ENCODE data around the gene SZT2. TPM values are rescaled to one million over a fixed set of nuclear protein-coding genes. Genes with fewer than 3 reads are reported as not detected.

SZT2 gene
- 77.3 and 78.7 TPM in 2 replicates for total RNA-seq (2022)
- Bru-seq, nascent RNA, result percentile 67 among the genes with signal in this experiment
- percentile 81 among the genes with signal in this experiment for BruChase-seq, experiment 1, labeled RNA remaining after a 6-hour chase
- percentile 79 among the genes with signal in this experiment for BruChase-seq, experiment 2, labeled RNA remaining after a 2-hour chase
- long read RNA-seq, partial matches to known transcripts, result 3 of 10 reads
- long read RNA-seq, other reads (novel, unspliced or antisense), result 4 of 10 reads

DNA sequence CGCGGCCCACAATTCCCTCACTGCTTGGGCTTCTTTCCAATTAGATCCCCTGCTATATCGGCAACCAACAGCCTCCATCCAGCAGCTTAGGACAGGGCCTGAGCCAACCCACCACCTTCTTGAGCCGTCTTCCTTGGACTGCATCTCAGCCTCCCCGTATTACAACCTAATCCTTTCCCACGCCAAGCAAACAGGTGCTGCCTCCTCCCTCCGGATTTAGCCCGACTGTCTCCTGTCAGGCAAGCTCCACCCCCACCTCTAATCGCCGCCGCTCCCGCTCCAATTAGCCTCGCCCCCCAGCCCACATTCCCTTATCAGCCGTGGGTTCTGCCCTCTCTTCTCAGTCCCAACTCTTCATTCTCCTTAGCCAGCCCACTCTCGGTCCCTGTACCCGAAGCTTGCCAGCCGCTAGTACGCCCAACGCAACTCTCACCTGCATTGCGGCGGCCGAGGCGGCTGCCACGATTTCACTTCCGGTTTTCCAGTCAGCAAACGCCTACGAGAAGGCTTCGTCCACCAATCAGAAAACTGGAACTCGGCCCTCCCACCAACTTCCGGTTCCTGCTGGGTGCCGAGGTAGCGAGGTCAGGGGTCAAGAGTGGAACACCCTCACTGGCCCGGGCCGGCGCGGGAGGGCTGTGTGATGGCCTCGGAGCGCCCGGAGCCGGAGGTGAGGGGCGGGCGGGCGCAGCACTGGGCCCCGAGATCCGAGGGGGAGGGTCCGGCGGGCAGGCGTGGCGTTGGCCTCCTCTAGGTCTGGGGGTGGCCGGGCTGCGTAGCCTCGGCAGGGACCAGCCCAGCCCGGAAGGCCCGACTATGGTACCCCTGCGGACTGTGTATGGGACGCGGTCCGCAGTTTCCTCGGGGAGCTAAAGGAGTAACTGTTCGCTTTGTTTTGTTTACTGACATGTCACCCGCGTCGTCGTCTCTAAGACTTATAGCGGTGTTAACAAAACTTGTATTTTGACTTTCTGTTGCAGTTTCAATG is at the start of gene SZT2, which contains the start of gene MED8:
TSS of gene SZT2 (plus strand) at position 574 of the 988 bp plus-strand sequence. CDS start at position 644, 70 bp downstream.
TSS of gene MED8 (minus strand) at position 475 of the 988 bp plus-strand sequence. CDS start at position 439, 36 bp downstream.
- no TSS peak for BruUV-seq (replicated peaks)
- TF ChIP-seq, protein P1, sequence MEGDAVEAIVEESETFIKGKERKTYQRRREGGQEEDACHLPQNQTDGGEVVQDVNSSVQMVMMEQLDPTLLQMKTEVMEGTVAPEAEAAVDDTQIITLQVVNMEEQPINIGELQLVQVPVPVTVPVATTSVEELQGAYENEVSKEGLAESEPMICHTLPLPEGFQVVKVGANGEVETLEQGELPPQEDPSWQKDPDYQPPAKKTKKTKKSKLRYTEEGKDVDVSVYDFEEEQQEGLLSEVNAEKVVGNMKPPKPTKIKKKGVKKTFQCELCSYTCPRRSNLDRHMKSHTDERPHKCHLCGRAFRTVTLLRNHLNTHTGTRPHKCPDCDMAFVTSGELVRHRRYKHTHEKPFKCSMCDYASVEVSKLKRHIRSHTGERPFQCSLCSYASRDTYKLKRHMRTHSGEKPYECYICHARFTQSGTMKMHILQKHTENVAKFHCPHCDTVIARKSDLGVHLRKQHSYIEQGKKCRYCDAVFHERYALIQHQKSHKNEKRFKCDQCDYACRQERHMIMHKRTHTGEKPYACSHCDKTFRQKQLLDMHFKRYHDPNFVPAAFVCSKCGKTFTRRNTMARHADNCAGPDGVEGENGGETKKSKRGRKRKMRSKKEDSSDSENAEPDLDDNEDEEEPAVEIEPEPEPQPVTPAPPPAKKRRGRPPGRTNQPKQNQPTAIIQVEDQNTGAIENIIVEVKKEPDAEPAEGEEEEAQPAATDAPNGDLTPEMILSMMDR (IDR thresholded peaks at IDR 0.05; ENCODE audit: unreplicated experiment), result no peak

DNA sequence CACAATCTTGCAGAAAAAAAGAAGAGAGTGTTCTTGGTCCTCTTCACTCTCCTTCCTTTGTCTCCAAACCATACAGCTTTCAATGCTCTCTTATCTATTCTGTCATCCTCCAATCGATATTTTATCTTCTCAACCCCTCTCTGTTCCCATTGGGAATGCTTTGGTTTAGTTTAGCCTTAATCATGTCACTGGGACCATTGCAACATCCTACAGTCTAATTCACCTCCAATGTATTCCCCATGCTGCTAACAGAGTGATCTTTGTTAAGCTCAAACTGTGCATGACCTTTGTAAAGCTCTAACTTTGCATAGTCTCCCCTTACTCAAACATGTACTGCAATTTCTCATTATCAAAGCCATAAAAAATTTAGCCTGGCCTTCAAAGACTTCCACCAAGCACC is 49.1 kb upstream of the SZT2 start:
- no TSS peak for BruUV-seq (replicated peaks)
- no peak overlapping the region for H3K4me3 Mint-ChIP-seq (ENCODE audit: low read depth, unreplicated experiment)
- intact Hi-C loops (cut with micrococcal nuclease; ENCODE audit: unreplicated experiment), result no loop called here
- H3K9me3 Mint-ChIP-seq (ENCODE audit: low read depth, unreplicated experiment), result no peaks in the 10 kb centered on the region
- CTCF ChIA-PET, result interaction anchor here (0.6 to 0.9 kb wide), 2 partner anchors 55 to 210 kb away, joined by 3 read pairs; partner anchors contain the start of gene C1orf210
- peaks cover 21% of the 10 kb centered on the region for H3K4me1 Mint-ChIP-seq (ENCODE audit: low read depth, unreplicated experiment)
- DNase-seq, result no peak
- peaks cover 18% of the 10 kb centered on the region for H3K27me3 Mint-ChIP-seq (ENCODE audit: unreplicated experiment)
- no peak overlapping the region for H3K27ac Mint-ChIP-seq (ENCODE audit: unreplicated experiment)
- no peaks in the 10 kb centered on the region for H3K36me3 Mint-ChIP-seq (ENCODE audit: insufficient read depth, unreplicated experiment)
- TF ChIP-seq, protein P1 (IDR thresholded peaks at IDR 0.05; ENCODE audit: unreplicated experiment), result no peak

More for the DNA sequence above, at the start of gene SZT2, which contains the start of gene MED8:
- H3K36me3 Mint-ChIP-seq (ENCODE audit: insufficient read depth, unreplicated experiment), result peaks cover 19% of the 10 kb centered on the region
- peak within 1 kb of the TSS; percentile 97 for H3K4me3 Mint-ChIP-seq (ENCODE audit: low read depth, unreplicated experiment)
- H3K4me1 Mint-ChIP-seq (ENCODE audit: low read depth, unreplicated experiment), result peaks cover 25% of the 10 kb centered on the region
- no peaks in the 10 kb centered on the region for H3K27me3 Mint-ChIP-seq (ENCODE audit: unreplicated experiment)
- peak within 1 kb of the TSS; percentile 94 for H3K27ac Mint-ChIP-seq (ENCODE audit: unreplicated experiment)
- peak; percentile 95 for DNase-seq
- no peaks in the 10 kb centered on the region for H3K9me3 Mint-ChIP-seq (ENCODE audit: low read depth, unreplicated experiment)
- intact Hi-C loops (cut with micrococcal nuclease; ENCODE audit: unreplicated experiment), result no loop called here
- CTCF ChIA-PET, result interaction anchor here (0.9 to 1.4 kb wide), 2 partner anchors 18 to 157 kb away, joined by 3 read pairs; no protein-coding TSS in a partner anchor

DNA sequence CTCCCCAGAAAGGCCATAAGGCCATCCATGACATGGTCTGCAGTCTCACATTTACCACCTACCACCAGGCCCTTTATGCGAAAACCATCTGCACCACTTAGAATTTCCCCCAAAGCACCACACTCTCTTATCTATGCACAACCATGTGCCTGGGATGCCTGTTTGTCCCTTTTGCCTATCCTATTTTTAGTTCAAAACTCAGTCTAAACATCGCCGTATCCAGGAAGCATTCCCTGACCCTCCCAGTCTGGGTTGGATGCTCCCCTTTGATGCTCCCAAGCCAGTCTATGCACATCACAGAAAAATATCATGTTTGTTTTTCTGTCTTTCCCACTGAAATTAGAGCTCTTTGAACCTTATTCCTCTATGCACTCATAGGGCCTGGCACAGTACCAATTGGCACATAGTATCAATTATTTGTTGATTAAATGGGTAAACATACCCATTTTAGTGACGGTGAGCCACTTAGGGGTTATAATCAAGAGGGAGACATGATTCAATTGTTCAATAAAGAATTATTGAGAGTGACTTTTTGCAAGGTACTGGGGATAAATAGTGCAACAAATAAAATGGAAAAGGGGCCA is 45.3 kb upstream of the SZT2 start:
- H3K4me1 Mint-ChIP-seq (ENCODE audit: low read depth, unreplicated experiment), result peaks cover 50% of the 10 kb centered on the region
- intact Hi-C loops (cut with micrococcal nuclease; ENCODE audit: unreplicated experiment), result no loop called here
- no peak for DNase-seq
- peaks cover 11% of the 10 kb centered on the region for H3K36me3 Mint-ChIP-seq (ENCODE audit: insufficient read depth, unreplicated experiment)
- TF ChIP-seq, protein P1 (IDR thresholded peaks at IDR 0.05; ENCODE audit: unreplicated experiment), result no peak
- no peak overlapping the region for H3K4me3 Mint-ChIP-seq (ENCODE audit: low read depth, unreplicated experiment)
- BruUV-seq (replicated peaks), result no TSS peak
- no peaks in the 10 kb centered on the region for H3K9me3 Mint-ChIP-seq (ENCODE audit: low read depth, unreplicated experiment)
- H3K27ac Mint-ChIP-seq (ENCODE audit: unreplicated experiment), result peak overlapping the region; percentile 0
- H3K27me3 Mint-ChIP-seq (ENCODE audit: unreplicated experiment), result peaks cover 18% of the 10 kb centered on the region
- CTCF ChIA-PET, result no interaction called here

DNA sequence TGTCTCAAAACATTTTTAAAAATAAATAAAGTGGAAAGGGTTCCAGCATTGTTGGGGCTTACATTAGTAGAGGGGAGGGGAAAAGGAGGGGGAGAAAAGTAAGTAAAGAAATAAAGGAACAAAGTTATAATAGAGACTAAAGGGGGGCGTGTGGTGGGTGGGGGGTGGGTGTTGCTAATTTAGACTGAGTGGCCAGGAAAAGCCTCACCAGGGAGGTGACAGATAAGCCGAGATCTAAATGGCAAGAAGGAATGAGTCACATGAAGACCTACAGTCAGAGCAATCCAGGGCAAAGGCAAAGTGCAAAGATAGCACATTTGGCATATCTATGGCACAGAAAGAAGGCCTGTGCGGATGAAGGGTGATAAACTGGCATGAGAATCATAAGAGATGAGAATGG is 44.6 kb upstream of the SZT2 start:
- TF ChIP-seq, protein P1 (IDR thresholded peaks at IDR 0.05; ENCODE audit: unreplicated experiment), result no peak
- Mint-ChIP-seq H3K4me3 (ENCODE audit: low read depth, unreplicated experiment) (no peak overlapping the region), H3K27me3 (ENCODE audit: unreplicated experiment) (peaks cover 15% of the 10 kb centered on the region), H3K36me3 (ENCODE audit: insufficient read depth, unreplicated experiment) (peaks cover 15% of the 10 kb centered on the region), H3K27ac (ENCODE audit: unreplicated experiment) (no peak overlapping the region), H3K4me1 (ENCODE audit: low read depth, unreplicated experiment) (peaks cover 57% of the 10 kb centered on the region), H3K9me3 (ENCODE audit: low read depth, unreplicated experiment) (no peaks in the 10 kb centered on the region)
- intact Hi-C loops (cut with micrococcal nuclease; ENCODE audit: unreplicated experiment), result loop anchor here (5.0 kb wide), 1 partner anchor 48 kb away; no protein-coding TSS in a partner anchor
- CTCF ChIA-PET, result no interaction called here
- no peak for DNase-seq
- no TSS peak for BruUV-seq (replicated peaks)
